ENCODE results near the gene BCAN.
A peak's percentile ranks its signal among the peaks of the same experiment; 100 is the strongest.

BCAN gene

DNA sequence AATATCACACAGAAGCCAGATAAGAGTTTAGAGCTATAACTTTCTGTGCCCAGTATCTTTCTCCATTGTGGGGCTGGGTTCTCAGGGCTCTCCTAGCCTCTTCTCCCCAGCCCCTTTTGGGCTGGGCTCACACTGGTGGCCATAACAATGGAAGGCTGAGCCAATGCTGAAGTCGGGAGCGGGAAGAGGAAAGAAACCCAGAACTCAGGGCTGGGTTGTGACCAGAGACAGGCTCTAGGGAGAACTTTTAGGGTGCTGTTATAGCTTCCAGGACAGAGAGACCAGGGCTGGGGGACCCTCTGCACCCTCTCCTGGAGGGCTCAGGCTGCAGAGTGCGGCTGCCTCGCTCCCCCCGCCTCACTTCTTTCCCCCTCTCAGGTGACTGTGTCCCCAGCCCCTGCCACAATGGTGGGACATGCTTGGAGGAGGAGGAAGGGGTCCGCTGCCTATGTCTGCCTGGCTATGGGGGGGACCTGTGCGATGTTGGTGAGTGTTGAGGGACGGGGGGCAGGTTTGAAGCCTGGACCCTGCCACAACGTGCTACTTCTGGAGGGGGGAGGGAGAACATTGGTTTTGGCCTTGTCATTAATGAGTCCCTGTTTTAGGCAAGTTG, 14.1 kb downstream of the BCAN start:
- no peak overlapping the region for H3K27ac Mint-ChIP-seq
- H3K4me1 Mint-ChIP-seq: peaks cover 26% of the 10 kb centered on the region
- no peaks in the 10 kb centered on the region for H3K36me3 Mint-ChIP-seq (ENCODE audit: low read depth)
- TF ChIP-seq, protein P1, sequence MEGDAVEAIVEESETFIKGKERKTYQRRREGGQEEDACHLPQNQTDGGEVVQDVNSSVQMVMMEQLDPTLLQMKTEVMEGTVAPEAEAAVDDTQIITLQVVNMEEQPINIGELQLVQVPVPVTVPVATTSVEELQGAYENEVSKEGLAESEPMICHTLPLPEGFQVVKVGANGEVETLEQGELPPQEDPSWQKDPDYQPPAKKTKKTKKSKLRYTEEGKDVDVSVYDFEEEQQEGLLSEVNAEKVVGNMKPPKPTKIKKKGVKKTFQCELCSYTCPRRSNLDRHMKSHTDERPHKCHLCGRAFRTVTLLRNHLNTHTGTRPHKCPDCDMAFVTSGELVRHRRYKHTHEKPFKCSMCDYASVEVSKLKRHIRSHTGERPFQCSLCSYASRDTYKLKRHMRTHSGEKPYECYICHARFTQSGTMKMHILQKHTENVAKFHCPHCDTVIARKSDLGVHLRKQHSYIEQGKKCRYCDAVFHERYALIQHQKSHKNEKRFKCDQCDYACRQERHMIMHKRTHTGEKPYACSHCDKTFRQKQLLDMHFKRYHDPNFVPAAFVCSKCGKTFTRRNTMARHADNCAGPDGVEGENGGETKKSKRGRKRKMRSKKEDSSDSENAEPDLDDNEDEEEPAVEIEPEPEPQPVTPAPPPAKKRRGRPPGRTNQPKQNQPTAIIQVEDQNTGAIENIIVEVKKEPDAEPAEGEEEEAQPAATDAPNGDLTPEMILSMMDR (IDR thresholded peaks at IDR 0.05; ENCODE audit: unreplicated experiment in 3 of 3): no peak
- H3K4me3 Mint-ChIP-seq: no peak overlapping the region
- H3K27me3 Mint-ChIP-seq (ENCODE audit: low read depth): peaks cover 75% of the 10 kb centered on the region
- H3K9me3 Mint-ChIP-seq: no peaks in the 10 kb centered on the region

DNA sequence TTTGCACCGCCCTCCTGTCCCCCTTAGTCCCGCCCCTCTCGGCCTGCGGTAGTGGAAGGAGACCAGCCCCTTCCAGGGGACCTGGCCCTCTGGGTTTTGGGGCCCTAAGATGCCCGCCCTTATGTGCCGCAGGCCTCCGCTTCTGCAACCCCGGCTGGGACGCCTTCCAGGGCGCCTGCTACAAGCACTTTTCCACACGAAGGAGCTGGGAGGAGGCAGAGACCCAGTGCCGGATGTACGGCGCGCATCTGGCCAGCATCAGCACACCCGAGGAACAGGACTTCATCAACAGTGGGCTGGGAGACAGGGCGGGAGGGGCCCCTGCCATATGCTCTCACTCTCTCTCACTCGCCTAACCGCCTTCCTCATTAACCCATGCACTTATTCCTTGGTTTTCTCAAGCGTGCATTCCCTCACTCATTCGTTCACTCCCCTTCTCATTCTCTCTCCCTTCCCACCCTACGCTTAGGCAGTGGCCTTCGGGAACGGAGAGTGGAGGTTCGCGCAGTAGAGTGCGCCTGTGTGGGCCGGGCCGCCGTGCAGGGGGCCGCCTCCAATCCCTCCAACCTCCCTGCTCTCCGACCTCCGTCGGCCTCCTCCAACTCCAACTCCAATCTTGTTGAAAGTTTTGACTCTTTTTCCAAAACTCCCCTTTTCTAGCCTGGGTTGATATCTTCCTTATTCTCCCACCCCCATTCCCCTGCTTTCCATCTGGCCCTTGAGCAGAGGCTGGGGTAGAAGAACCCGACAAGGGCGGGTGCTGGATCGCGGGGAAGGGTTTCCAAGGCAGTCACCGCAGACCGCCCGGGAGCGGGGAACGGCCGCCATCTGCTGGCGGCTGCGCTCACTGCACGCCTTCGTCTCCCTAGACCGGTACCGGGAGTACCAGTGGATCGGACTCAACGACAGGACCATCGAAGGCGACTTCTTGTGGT, 15.2 kb downstream of the BCAN start:
- TF ChIP-seq, protein P1 (IDR thresholded peaks at IDR 0.05; ENCODE audit: unreplicated experiment in 3 of 3): peak; percentile 94 to 97 (median 96)
- Mint-ChIP-seq H3K27me3 (ENCODE audit: low read depth) (peaks cover 65% of the 10 kb centered on the region), H3K9me3 (no peaks in the 10 kb centered on the region), H3K4me1 (peaks cover 37% of the 10 kb centered on the region), H3K27ac (no peak overlapping the region), H3K4me3 (peak overlapping the region; percentile 72 to 75 (median 73)), H3K36me3 (ENCODE audit: low read depth) (no peaks in the 10 kb centered on the region)

DNA sequence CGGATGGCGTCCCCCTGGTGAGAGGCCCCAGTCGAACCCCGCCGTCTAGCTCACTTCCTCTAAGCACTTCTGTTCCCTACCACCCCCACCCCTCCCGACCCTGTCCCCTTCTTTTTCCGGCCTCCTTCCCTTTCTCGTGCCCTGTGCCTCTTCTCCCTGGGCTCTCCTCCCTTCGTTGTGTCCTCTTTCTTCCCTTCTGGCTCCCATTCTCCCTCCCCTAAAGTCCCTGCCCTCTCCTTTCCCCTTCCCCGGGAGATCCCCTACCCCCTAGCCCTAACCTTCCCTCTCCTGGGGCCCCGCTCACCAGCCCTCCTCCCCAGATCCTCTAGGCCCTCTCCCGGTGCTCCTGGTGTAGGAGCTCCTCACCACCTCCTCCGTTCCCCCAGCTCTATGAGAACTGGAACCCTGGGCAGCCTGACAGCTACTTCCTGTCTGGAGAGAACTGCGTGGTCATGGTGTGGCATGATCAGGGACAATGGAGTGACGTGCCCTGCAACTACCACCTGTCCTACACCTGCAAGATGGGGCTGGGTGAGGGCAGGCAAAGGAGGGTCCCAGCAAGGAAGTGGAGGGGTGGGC, 15.9 kb downstream of the BCAN start:
- TF ChIP-seq, protein P1 (IDR thresholded peaks at IDR 0.05; ENCODE audit: unreplicated experiment in 3 of 3): peak in 1 of 3 experiments; percentile 7
- Mint-ChIP-seq H3K27ac (no peak overlapping the region), H3K4me1 (peaks cover 45% of the 10 kb centered on the region), H3K36me3 (ENCODE audit: low read depth) (no peaks in the 10 kb centered on the region), H3K27me3 (ENCODE audit: low read depth) (peaks cover 60% of the 10 kb centered on the region), H3K9me3 (no peaks in the 10 kb centered on the region), H3K4me3 (peak overlapping the region; percentile 72 to 75 (median 73))

DNA sequence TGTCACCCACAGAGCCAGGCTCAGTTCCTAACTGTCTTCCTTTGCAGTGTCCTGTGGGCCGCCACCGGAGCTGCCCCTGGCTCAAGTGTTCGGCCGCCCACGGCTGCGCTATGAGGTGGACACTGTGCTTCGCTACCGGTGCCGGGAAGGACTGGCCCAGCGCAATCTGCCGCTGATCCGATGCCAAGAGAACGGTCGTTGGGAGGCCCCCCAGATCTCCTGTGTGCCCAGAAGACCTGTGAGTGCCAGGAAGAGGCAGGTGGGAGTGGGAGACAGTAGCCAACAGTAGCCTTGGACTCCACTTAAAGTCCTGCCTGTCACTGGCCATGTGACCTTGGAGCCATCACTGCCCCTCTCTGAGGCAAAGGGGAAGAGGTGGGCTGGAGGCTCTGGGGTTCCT, 16.6 kb downstream of the BCAN start:
- Mint-ChIP-seq H3K36me3 (ENCODE audit: low read depth) (no peaks in the 10 kb centered on the region), H3K4me3 (peak overlapping the region in 1 of 3 experiments; percentile 22), H3K27me3 (ENCODE audit: low read depth) (peaks cover 56% of the 10 kb centered on the region), H3K4me1 (peaks cover 51% of the 10 kb centered on the region), H3K27ac (no peak overlapping the region), H3K9me3 (no peaks in the 10 kb centered on the region)
- TF ChIP-seq, protein P1 (IDR thresholded peaks at IDR 0.05; ENCODE audit: unreplicated experiment in 3 of 3): no peak

DNA sequence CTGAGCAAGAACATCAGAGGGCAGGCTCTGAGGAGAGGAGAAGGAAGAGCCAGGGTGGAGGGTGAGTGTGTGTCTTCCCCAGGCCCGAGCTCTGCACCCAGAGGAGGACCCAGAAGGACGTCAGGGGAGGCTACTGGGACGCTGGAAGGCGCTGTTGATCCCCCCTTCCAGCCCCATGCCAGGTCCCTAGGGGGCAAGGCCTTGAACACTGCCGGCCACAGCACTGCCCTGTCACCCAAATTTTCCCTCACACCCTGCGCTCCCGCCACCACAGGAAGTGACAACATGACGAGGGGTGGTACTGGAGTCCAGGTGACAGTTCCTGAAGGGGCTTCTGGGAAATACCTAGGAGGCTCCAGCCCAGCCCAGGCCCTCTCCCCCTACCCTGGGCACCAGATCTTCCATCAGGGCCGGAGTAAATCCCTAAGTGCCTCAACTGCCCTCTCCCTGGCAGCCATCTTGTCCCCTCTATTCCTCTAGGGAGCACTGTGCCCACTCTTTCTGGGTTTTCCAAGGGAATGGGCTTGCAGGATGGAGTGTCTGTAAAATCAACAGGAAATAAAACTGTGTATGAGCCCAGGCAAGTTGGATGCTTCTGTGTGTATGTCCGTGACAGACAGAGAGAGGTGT, 17.1 kb downstream of the BCAN start:
- TF ChIP-seq, protein P1 (IDR thresholded peaks at IDR 0.05; ENCODE audit: unreplicated experiment in 3 of 3): no peak
- no peaks in the 10 kb centered on the region for H3K9me3 Mint-ChIP-seq
- H3K4me1 Mint-ChIP-seq: peaks cover 57% of the 10 kb centered on the region
- peaks cover 54% of the 10 kb centered on the region for H3K27me3 Mint-ChIP-seq (ENCODE audit: low read depth)
- H3K27ac Mint-ChIP-seq: peak overlapping the region; percentile 19 to 93 (median 59)
- H3K4me3 Mint-ChIP-seq: peak overlapping the region in 2 of 3 experiments; percentile 78 to 92
- H3K36me3 Mint-ChIP-seq (ENCODE audit: low read depth): no peaks in the 10 kb centered on the region
